ENCODE data around the gene MACO1.

DNA sequence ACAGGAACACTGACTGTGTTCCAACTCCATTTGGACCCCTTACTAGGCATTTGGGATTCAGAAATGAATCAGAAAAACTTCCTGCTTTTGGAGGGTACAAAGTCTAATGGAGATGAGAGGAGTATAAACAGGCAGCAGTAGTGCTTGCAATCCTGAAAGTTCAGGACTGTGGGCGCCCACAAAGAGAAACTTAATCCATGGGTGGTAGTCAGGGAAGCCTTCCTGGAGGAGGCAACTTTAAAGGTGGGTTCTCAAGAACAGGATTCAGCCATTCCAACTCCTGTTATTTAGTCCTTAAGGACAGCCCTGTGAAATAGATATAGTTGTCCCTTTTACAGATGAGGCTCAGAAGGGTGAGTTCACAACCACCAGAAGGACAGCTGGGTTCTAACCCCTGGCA lies 110.7 kb downstream of the MACO1 start:
- TF ChIP-seq, protein P1, sequence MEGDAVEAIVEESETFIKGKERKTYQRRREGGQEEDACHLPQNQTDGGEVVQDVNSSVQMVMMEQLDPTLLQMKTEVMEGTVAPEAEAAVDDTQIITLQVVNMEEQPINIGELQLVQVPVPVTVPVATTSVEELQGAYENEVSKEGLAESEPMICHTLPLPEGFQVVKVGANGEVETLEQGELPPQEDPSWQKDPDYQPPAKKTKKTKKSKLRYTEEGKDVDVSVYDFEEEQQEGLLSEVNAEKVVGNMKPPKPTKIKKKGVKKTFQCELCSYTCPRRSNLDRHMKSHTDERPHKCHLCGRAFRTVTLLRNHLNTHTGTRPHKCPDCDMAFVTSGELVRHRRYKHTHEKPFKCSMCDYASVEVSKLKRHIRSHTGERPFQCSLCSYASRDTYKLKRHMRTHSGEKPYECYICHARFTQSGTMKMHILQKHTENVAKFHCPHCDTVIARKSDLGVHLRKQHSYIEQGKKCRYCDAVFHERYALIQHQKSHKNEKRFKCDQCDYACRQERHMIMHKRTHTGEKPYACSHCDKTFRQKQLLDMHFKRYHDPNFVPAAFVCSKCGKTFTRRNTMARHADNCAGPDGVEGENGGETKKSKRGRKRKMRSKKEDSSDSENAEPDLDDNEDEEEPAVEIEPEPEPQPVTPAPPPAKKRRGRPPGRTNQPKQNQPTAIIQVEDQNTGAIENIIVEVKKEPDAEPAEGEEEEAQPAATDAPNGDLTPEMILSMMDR (conservative IDR thresholded peaks at IDR 0.05) = no peak
- no peak for TF ChIP-seq ZFX (IDR thresholded peaks at IDR 0.05)
